Measurements from ENCODE around the gene PPP1R9A. TPM values are rescaled to one million over a fixed set of nuclear protein-coding genes. Genes with fewer than 3 reads are reported as not detected.

The PPP1R9A gene
- polyA plus RNA-seq, 1 donor (not counting 4 experiments of a cell fraction or from before 2014, with no cell fraction given) = 0.01 TPM

DNA sequence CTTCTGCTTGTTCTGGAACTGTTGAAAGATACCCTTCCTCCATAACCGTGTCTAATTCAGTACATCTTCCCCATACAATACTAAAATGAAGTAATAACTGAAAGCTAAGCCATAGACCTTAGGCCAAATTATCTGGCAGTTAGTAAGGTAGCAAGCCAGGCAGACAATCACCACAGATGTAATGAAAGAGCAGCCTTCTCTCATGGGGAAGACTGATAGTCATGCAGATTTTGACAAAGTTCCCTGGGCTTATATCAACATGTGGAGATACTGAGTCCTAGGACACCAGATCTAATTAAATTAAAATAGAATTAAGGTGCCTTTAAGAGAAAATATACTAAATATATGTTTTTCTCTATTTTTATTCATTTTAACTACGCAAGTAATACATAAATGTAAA lies 355.5 kb downstream of the PPP1R9A start:
- H3K4me1 ChIP-seq (ENCODE audit: control insufficient read depth, extremely low read depth, insufficient read depth, low read length) = no peaks in the 10 kb centered on the region

DNA sequence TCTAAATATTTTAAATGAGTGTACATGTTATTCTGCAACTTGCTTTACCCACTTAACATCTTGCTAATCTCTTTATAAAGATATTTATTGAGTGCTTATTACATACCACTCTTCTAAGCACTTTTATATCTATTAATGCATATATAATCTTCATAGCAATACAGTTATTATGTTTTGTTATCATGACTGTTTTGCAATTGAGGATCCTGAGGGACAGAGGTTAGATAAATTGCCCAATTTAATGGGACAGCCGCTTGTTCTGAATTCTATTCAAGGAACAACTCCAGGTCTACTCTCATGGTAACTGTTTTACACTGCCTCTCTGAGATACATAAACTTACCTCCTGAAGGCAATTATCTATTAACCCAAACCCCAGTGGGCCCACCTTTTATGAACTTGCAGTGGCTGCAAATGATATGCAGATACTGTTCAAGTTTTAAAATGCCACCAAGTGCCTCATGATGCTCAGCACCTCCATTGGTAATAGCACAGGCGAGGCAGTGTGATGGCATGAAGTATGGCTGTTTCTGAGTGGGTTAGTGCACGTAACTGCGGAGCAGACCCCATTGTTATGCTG lies 356.5 kb downstream of the PPP1R9A start:
- Histone ChIP-seq H3K4me1 (ENCODE audit: control insufficient read depth, extremely low read depth, insufficient read depth, low read length) (no peaks in the 10 kb centered on the region), H3K9me1 (ENCODE audit: control insufficient read depth, extremely low read depth, insufficient read depth, low read length) (no peaks in the 10 kb centered on the region), H3K9me3 (ENCODE audit: control insufficient read depth, low read depth, low read length) (no peaks in the 10 kb centered on the region), H3K36me3 (ENCODE audit: control insufficient read depth in 2 of 2, extremely low read depth in 1 of 2, insufficient read depth in 2 of 2, low read length in 2 of 2) (no peaks in the 10 kb centered on the region), H3K79me2 (ENCODE audit: control insufficient read depth, insufficient read depth, low read length) (no peaks in the 10 kb centered on the region), H3K4me2 (ENCODE audit: control insufficient read depth, extremely low read depth, insufficient read depth, low read depth, low read length) (no peak overlapping the region), H3K9ac (ENCODE audit: control insufficient read depth, extremely low read depth, insufficient read depth, low read length) (no peak overlapping the region), H3K27ac (ENCODE audit: control insufficient read depth, insufficient read depth, low read length) (no peak overlapping the region), H4K20me1 (ENCODE audit: control insufficient read depth, extremely low read depth, insufficient read depth, low read length) (no peaks in the 10 kb centered on the region), H2AFZ (ENCODE audit: control insufficient read depth, low read length) (no peak overlapping the region), H3K27me3 (ENCODE audit: control insufficient read depth, extremely low read depth, insufficient read depth, low read length) (no peaks in the 10 kb centered on the region), H3K4me3 (ENCODE audit: control insufficient read depth in 2 of 3, extremely low read depth in 1 of 3, insufficient read depth in 2 of 3, low read depth in 1 of 3, low read length in 3 of 3) (no peak overlapping the region)
- DNase-seq (ENCODE audit: low read depth, low spot score) (no peak), FAIRE-seq (no peak)
- TF ChIP-seq, protein P1, sequence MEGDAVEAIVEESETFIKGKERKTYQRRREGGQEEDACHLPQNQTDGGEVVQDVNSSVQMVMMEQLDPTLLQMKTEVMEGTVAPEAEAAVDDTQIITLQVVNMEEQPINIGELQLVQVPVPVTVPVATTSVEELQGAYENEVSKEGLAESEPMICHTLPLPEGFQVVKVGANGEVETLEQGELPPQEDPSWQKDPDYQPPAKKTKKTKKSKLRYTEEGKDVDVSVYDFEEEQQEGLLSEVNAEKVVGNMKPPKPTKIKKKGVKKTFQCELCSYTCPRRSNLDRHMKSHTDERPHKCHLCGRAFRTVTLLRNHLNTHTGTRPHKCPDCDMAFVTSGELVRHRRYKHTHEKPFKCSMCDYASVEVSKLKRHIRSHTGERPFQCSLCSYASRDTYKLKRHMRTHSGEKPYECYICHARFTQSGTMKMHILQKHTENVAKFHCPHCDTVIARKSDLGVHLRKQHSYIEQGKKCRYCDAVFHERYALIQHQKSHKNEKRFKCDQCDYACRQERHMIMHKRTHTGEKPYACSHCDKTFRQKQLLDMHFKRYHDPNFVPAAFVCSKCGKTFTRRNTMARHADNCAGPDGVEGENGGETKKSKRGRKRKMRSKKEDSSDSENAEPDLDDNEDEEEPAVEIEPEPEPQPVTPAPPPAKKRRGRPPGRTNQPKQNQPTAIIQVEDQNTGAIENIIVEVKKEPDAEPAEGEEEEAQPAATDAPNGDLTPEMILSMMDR (optimal IDR thresholded peaks at IDR 0.05 in 1 of 3, IDR thresholded peaks at IDR 0.05 in 1 of 3, conservative IDR thresholded peaks at IDR 0.05 in 1 of 3; ENCODE audit: extremely low read depth in 1 of 3, insufficient read depth in 2 of 3, low read length in 3 of 3) = no peak
- no peak for TF ChIP-seq EZH2 (IDR thresholded peaks at IDR 0.05; ENCODE audit: low read length)
- dilution Hi-C loops (cut with MboI; ENCODE audit: extremely low pct_ligation_motif_present, low sequenced_read_pairs) = no loop called here

More for the DNA sequence above, 355.5 kb downstream of the PPP1R9A start:
- Histone ChIP-seq H3K9ac (ENCODE audit: control insufficient read depth, extremely low read depth, insufficient read depth, low read length) (no peak overlapping the region), H3K79me2 (ENCODE audit: control insufficient read depth, insufficient read depth, low read length) (no peaks in the 10 kb centered on the region), H3K36me3 (ENCODE audit: control insufficient read depth in 2 of 2, extremely low read depth in 1 of 2, insufficient read depth in 2 of 2, low read length in 2 of 2) (no peaks in the 10 kb centered on the region), H4K20me1 (ENCODE audit: control insufficient read depth, extremely low read depth, insufficient read depth, low read length) (no peaks in the 10 kb centered on the region), H3K27ac (ENCODE audit: control insufficient read depth, insufficient read depth, low read length) (no peak overlapping the region), H3K9me1 (ENCODE audit: control insufficient read depth, extremely low read depth, insufficient read depth, low read length) (no peaks in the 10 kb centered on the region), H3K27me3 (ENCODE audit: control insufficient read depth, extremely low read depth, insufficient read depth, low read length) (no peaks in the 10 kb centered on the region), H3K4me2 (ENCODE audit: control insufficient read depth, extremely low read depth, insufficient read depth, low read depth, low read length) (no peak overlapping the region), H3K9me3 (ENCODE audit: control insufficient read depth, low read depth, low read length) (no peaks in the 10 kb centered on the region), H3K4me3 (ENCODE audit: control insufficient read depth in 2 of 3, extremely low read depth in 1 of 3, insufficient read depth in 2 of 3, low read depth in 1 of 3, low read length in 3 of 3) (no peak overlapping the region), H2AFZ (ENCODE audit: control insufficient read depth, low read length) (no peak overlapping the region)
- dilution Hi-C loops (cut with MboI; ENCODE audit: extremely low pct_ligation_motif_present, low sequenced_read_pairs) = no loop called here
- FAIRE-seq (no peak), DNase-seq (ENCODE audit: low read depth, low spot score) (no peak)
- no peak for TF ChIP-seq EZH2 (IDR thresholded peaks at IDR 0.05; ENCODE audit: low read length)
- TF ChIP-seq, protein P1 (optimal IDR thresholded peaks at IDR 0.05 in 1 of 3, IDR thresholded peaks at IDR 0.05 in 1 of 3, conservative IDR thresholded peaks at IDR 0.05 in 1 of 3; ENCODE audit: extremely low read depth in 1 of 3, insufficient read depth in 2 of 3, low read length in 3 of 3) = no peak

Data from keratinocyte (primary cell).